Kidney capillary endothelial cell (primary cell): ENCODE data around the gene ZNF680.
"Not testable (repeated sequence)": the region's sequence is repeated elsewhere in the genome, so short reads cannot be mapped to it uniquely, and the experiment has no call there.

Experiments used
- DNase-seq: peaks from one replicate; pipeline ENCODE4 v3.0.0-alpha.2; 2018; ENCODE audit warnings: low spot score

Gene ZNF680

GRCh38 chr7:64562626-64563278 is at the start of gene ZNF680:
ZNF680 (minus strand) TSS chr7:64563071; CDS start chr7:64562954, 117 bp downstream.
- peak; percentile 92 for DNase-seq

- DNase-seq: no peak
Measured at GRCh38 chr7:64612452-64612851, 49.6 kb upstream of the ZNF680 start.

GRCh38 chr7:64611717-64612116 is 48.8 kb upstream of the ZNF680 start:
- DNase-seq: no peak

GRCh38 chr7:64610997-64611396 is 48.1 kb upstream of the ZNF680 start:
- DNase-seq: no peak

- DNase-seq: no peak
Measured at GRCh38 chr7:64608116-64608910, 45.4 kb upstream of the ZNF680 start.

- DNase-seq: no peak
Measured at GRCh38 chr7:64606385-64606784, 43.5 kb upstream of the ZNF680 start.

GRCh38 chr7:64603271-64603670 is 40.4 kb upstream of the ZNF680 start:
- DNase-seq: no peak

GRCh38 chr7:64602518-64602917 is 39.6 kb upstream of the ZNF680 start:
- DNase-seq: no peak

GRCh38 chr7:64602086-64602485 is 39.2 kb upstream of the ZNF680 start:
- no peak for DNase-seq

- no peak for DNase-seq
Measured at GRCh38 chr7:64599359-64599758, 36.5 kb upstream of the ZNF680 start.

- DNase-seq: no peak
Measured at GRCh38 chr7:64590971-64591370, 28.1 kb upstream of the ZNF680 start.

- no peak for DNase-seq
Measured at GRCh38 chr7:64581926-64582894, 19.3 kb upstream of the ZNF680 start.

- DNase-seq: no peak
Measured at GRCh38 chr7:64581391-64581790, 18.5 kb upstream of the ZNF680 start.

GRCh38 chr7:64574540-64575099 is 11.7 kb upstream of the ZNF680 start:
- DNase-seq: peak; percentile 16

GRCh38 chr7:64570284-64570605 is 7.4 kb upstream of the ZNF680 start:
- not testable (repeated sequence) for DNase-seq

GRCh38 chr7:64569372-64570283 is 6.8 kb upstream of the ZNF680 start:
- not testable (repeated sequence) for DNase-seq

- DNase-seq: peak; percentile 2
Measured at GRCh38 chr7:64562256-64562625, 630 bp downstream of the ZNF680 start.

GRCh38 chr7:64559206-64559605 is 3.7 kb downstream of the ZNF680 start:
- DNase-seq: no peak

- DNase-seq: no peak
Measured at GRCh38 chr7:64558781-64559180, 4.1 kb downstream of the ZNF680 start.

- DNase-seq: no peak
Measured at GRCh38 chr7:64558323-64558705, 4.6 kb downstream of the ZNF680 start.
